Activated CD8-positive, alpha-beta T cell treated with anti-CD3 and anti-CD28 coated beads for 36 hours (primary cell): ENCODE data around the gene ZBTB8B. TPM values are rescaled to one million over a fixed set of nuclear protein-coding genes. Genes with fewer than 3 reads are reported as not detected.
"Not testable (repeated sequence)": the region's sequence is repeated elsewhere in the genome, so short reads cannot be mapped to it uniquely, and the experiment has no call there.

Experiments
- ATAC-seq: fragments of 200-7000 bp; cut with Tn5 transposase; one replicate; pipeline ENCODE4 v1.10.0; 2021; ENCODE audit warnings: mild to moderate bottlenecking, moderate library complexity
- CTCF ChIA-PET: fragments of 350-600 bp; sonication (Branson Sonifier 250); formaldehyde crosslinking; loops from one replicate; lab custom pipeline; 2021; ENCODE audit warnings: antibody characterized with exemption; lab: Charles Lee
- POLR2A ChIA-PET: fragments of 350-600 bp; sonication (Branson Sonifier 250); formaldehyde crosslinking; loops from one replicate; lab custom pipeline; 2021; ENCODE audit warnings: antibody characterized with exemption; lab: Charles Lee
- DNase-seq: peaks from one replicate; pipeline ENCODE4 v3.0.0-alpha.2; 2020
- H3K27ac Mint-ChIP-seq: one replicate; pipeline ENCODE4 v1.8.0; 2021; ENCODE audit warnings: mild to moderate bottlenecking, mixed read lengths
- H3K27me3 Mint-ChIP-seq: one replicate; pipeline ENCODE4 v1.8.0; 2021; ENCODE audit warnings: mixed read lengths
- H3K36me3 Mint-ChIP-seq: one replicate; pipeline ENCODE4 v1.8.0; 2021; ENCODE audit warnings: low read depth, mixed read lengths
- H3K4me1 Mint-ChIP-seq: one replicate; pipeline ENCODE4 v1.8.0; 2021; ENCODE audit warnings: low read depth, mixed read lengths
- H3K4me3 Mint-ChIP-seq: one replicate; pipeline ENCODE4 v1.8.0; 2021; ENCODE audit warnings: mild to moderate bottlenecking, moderate library complexity, mixed read lengths
- H3K9me3 Mint-ChIP-seq: one replicate; pipeline ENCODE4 v1.8.0; 2021; ENCODE audit warnings: mixed read lengths
- intact Hi-C: fragments of 100-400 bp; cut with micrococcal nuclease; formaldehyde crosslinking; loops from one replicate; pipeline ENCODE4 v1.10.0; 2022
- total RNA-seq, 2 experiments: library from RNA; stranded (reverse); gene quantifications; one replicate each; pipeline ENCODE4 v1.2.3, GENCODE V29; 2021
- TF ChIP-seq, protein P1 (sequence below): fragments of 200-600 bp; IDR thresholded peaks from one replicate; pipeline ENCODE4 v1.8.0; 2022; ENCODE audit warnings: antibody characterized with exemption, mild to moderate bottlenecking

Gene ZBTB8B
- total RNA-seq, 2 experiments from 2014 or later: not detected

DNA sequence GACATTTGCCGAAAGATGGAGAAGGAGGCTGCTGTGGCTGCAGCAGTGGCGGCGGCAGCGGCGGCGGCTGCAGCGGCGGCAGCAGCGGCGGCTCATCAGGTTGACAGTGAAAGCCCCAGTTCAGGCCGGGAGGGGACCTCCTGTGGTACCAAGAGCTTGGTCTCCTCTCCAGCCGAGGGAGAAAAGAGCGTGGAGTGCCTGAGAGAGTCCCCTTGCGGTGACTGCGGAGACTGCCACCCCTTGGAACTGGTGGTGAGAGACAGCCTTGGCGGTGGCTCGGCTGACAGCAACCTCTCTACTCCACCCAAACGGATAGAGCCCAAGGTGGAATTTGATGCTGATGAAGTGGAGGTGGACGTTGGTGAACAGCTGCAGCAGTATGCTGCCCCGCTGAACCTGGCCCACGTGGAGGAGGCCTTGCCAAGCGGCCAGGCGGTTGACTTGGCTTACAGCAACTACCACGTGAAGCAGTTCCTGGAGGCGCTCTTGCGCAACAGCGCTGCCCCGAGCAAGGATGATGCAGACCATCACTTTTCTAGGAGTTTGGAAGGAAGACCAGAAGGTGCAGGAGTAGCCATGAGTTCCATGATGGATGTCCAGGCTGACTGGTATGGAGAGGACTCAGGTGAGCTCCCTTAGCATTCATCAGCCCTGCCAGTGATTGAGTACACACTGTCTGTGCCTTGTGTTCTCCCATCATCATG lies 6.3 kb downstream of the ZBTB8B start:
- POLR2A ChIA-PET: no interaction called here
- H3K27me3 Mint-ChIP-seq: peaks cover 29% of the 10 kb centered on the region
- TF ChIP-seq, protein P1, sequence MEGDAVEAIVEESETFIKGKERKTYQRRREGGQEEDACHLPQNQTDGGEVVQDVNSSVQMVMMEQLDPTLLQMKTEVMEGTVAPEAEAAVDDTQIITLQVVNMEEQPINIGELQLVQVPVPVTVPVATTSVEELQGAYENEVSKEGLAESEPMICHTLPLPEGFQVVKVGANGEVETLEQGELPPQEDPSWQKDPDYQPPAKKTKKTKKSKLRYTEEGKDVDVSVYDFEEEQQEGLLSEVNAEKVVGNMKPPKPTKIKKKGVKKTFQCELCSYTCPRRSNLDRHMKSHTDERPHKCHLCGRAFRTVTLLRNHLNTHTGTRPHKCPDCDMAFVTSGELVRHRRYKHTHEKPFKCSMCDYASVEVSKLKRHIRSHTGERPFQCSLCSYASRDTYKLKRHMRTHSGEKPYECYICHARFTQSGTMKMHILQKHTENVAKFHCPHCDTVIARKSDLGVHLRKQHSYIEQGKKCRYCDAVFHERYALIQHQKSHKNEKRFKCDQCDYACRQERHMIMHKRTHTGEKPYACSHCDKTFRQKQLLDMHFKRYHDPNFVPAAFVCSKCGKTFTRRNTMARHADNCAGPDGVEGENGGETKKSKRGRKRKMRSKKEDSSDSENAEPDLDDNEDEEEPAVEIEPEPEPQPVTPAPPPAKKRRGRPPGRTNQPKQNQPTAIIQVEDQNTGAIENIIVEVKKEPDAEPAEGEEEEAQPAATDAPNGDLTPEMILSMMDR: no peak
- no peak overlapping the region for H3K4me3 Mint-ChIP-seq
- H3K36me3 Mint-ChIP-seq: no peaks in the 10 kb centered on the region
- ATAC-seq (peak; percentile 69), DNase-seq (peak; percentile 36)
- H3K9me3 Mint-ChIP-seq: no peaks in the 10 kb centered on the region
- intact Hi-C loops: no loop called here
- CTCF ChIA-PET: no interaction called here
- no peak overlapping the region for H3K27ac Mint-ChIP-seq
- H3K4me1 Mint-ChIP-seq: no peaks in the 10 kb centered on the region

DNA sequence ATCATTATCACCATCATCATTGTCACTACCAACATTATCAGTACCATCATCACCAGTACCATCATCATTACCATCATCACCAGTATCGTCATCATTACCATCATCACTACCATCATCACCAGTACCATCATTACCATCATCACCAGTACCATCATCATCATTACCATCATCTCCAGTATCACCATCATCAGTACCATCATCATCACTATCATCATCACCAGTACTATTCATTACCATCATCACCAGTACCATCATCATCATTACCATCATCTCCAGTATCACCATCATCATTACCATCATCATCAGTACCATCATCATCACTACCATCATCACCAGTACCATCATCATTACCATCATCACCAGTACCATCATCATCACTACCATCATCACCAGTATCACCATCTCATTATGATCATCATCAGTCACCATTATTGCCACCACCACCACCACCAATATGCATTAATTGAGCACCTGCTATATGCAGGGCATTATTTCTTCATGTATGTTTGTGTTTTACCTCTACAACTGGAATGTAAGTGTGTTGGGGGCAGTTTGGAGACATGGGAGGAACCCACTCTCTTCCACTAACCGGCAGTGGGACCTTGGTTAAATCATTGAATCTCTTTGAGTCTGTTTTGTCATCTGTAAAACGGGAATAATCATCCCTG lies 7.0 kb downstream of the ZBTB8B start:
- DNase-seq (no peak), ATAC-seq (no peak)
- TF ChIP-seq, protein P1: no peak
- Mint-ChIP-seq H3K27ac (no peak overlapping the region), H3K36me3 (no peaks in the 10 kb centered on the region), H3K4me1 (no peaks in the 10 kb centered on the region), H3K27me3 (peaks cover 23% of the 10 kb centered on the region), H3K4me3 (no peak overlapping the region), H3K9me3 (no peaks in the 10 kb centered on the region)
- intact Hi-C loops: no loop called here
- ChIA-PET CTCF (no interaction called here), POLR2A (no interaction called here)

DNA sequence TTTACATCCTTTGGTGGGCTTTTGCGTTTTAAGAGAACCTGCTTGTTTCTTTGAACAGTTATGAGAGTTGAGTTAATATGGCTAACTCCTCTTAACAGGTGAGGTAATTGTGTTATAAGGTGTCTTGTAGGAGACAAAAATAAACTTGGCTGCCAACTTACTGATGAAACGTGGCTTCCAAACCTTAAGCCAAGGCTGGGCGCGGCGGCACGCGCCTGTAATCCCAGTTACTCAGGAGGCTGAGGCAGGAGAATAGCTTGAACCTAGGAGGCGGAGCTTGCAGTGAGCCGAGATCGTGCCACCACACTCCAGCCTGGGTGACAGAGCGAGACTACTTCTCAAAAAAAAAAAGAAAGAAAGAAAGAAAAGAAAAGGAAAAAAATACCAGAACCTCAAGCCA lies 8.1 kb downstream of the ZBTB8B start:
- H3K4me1 Mint-ChIP-seq, POLR2A ChIA-PET, H3K4me3 Mint-ChIP-seq, ATAC-seq, H3K9me3 Mint-ChIP-seq, intact Hi-C loops, DNase-seq, H3K36me3 Mint-ChIP-seq, H3K27ac Mint-ChIP-seq: not testable (repeated sequence)
- CTCF ChIA-PET: interaction anchor here (1.0 to 1.3 kb wide), 2 partner anchors 24 to 258 kb away, joined by 3 to 5 read pairs; no protein-coding TSS in a partner anchor
- H3K27me3 Mint-ChIP-seq: peaks cover 19% of the 10 kb centered on the region

GRCh38 chr1:32474954-32475353 lies 10.1 kb downstream of the ZBTB8B start:
- no peak overlapping the region for H3K27ac Mint-ChIP-seq
- intact Hi-C loops: no loop called here
- H3K9me3 Mint-ChIP-seq: no peaks in the 10 kb centered on the region
- DNase-seq: no peak
- H3K36me3 Mint-ChIP-seq: no peaks in the 10 kb centered on the region
- no peak for ATAC-seq
- TF ChIP-seq, protein P1: no peak
- H3K4me1 Mint-ChIP-seq: no peaks in the 10 kb centered on the region
- CTCF ChIA-PET: no interaction called here
- H3K4me3 Mint-ChIP-seq: no peak overlapping the region
- peaks cover 17% of the 10 kb centered on the region for H3K27me3 Mint-ChIP-seq
- POLR2A ChIA-PET: no interaction called here

- no peaks in the 10 kb centered on the region for H3K9me3 Mint-ChIP-seq
- ChIA-PET POLR2A (no interaction called here), CTCF (no interaction called here)
- TF ChIP-seq, protein P1: no peak
- intact Hi-C loops: no loop called here
- DNase-seq: no peak
- no peak for ATAC-seq
- no peak overlapping the region for H3K27ac Mint-ChIP-seq
- peaks cover 3% of the 10 kb centered on the region for H3K27me3 Mint-ChIP-seq
- no peak overlapping the region for H3K4me3 Mint-ChIP-seq
- H3K36me3 Mint-ChIP-seq: no peaks in the 10 kb centered on the region
- H3K4me1 Mint-ChIP-seq: no peaks in the 10 kb centered on the region
Measured at GRCh38 chr1:32480003-32480402, 15.1 kb downstream of the ZBTB8B start.
